GM23338 (cell line): ENCODE data around the gene DNAH6. TPM values are rescaled to one million over a fixed set of nuclear protein-coding genes. Genes with fewer than 3 reads are reported as not detected.

ENCODE experiments used
- ATAC-seq: fragments of 200-7000 bp; cut with Tn5 transposase; 3 replicates; pipeline ENCODE4 v1.9.1; 2020
- DNase-seq: peaks from one replicate; pipeline ENCODE4 v3.0.0-alpha.2; 2015; ENCODE audit warnings: low spot score
- H2AFZ ChIP-seq: fragments of 200-600 bp; sonication (generic); 2 replicates; pipeline ENCODE4 v1.8.0; 2016; ENCODE audit warnings: antibody characterized with exemption, mild to moderate bottlenecking, moderate library complexity
- H3F3A ChIP-seq: fragments of 200-600 bp; sonication (generic); replicated peaks from 2 replicates; pipeline ENCODE4 v1.8.0; 2017; ENCODE audit warnings: antibody characterized with exemption, mixed run types, low read depth
- H3K27ac ChIP-seq: fragments of 200-600 bp; sonication (generic); 2 replicates; pipeline ENCODE4 v1.6.1; 2016; ENCODE audit warnings: low read depth
- H3K27me3 ChIP-seq: fragments of 200-600 bp; sonication (generic); 2 replicates; pipeline ENCODE4 v1.8.0; 2016; ENCODE audit warnings: mild to moderate bottlenecking, mixed run types, moderate library complexity; ENCODE audit not compliant: insufficient read depth
- H3K36me3 ChIP-seq: fragments of 200-600 bp; sonication (generic); 2 replicates; pipeline ENCODE4 v1.8.0; 2016; ENCODE audit warnings: mild to moderate bottlenecking; ENCODE audit not compliant: insufficient read depth
- H3K4me1 ChIP-seq: fragments of 200-600 bp; sonication (generic); 2 replicates; pipeline ENCODE4 v1.8.0; 2016; ENCODE audit warnings: mild to moderate bottlenecking, moderate library complexity; ENCODE audit not compliant: insufficient read depth
- H3K4me2 ChIP-seq: fragments of 200-600 bp; sonication (generic); 2 replicates; pipeline ENCODE4 v1.7.1; 2017; ENCODE audit warnings: mixed run types
- H3K4me3 ChIP-seq: fragments of 200-600 bp; sonication (generic); 2 replicates; pipeline ENCODE4 v1.6.1; 2016; ENCODE audit warnings: mixed run types
- H3K79me2 ChIP-seq: fragments of 200-600 bp; sonication (generic); replicated peaks from 2 replicates; pipeline ENCODE4 v1.8.0; 2017; ENCODE audit warnings: mild to moderate bottlenecking; ENCODE audit not compliant: insufficient read depth
- H3K9me2 ChIP-seq: fragments of 200-600 bp; sonication (generic); 2 replicates; pipeline ENCODE4 v1.8.0; 2017; ENCODE audit not compliant: insufficient read depth
- H4K20me1 ChIP-seq: fragments of 200-600 bp; sonication (generic); replicated peaks from 2 replicates; pipeline ENCODE4 v1.8.0; 2017; ENCODE audit warnings: mild to moderate bottlenecking; ENCODE audit not compliant: insufficient read depth
- H3K27ac Mint-ChIP-seq: 2 replicates; pipeline ENCODE4 v1.8.0; 2020; ENCODE audit warnings: inconsistent platforms, mild to moderate bottlenecking, moderate library complexity, mixed read lengths
- H3K27me3 Mint-ChIP-seq: 3 replicates; pipeline ENCODE4 v1.8.0; 2022; ENCODE audit warnings: low read depth, mild to moderate bottlenecking, moderate library complexity, mixed read lengths, inconsistent platforms; ENCODE audit not compliant: insufficient read depth, poor library complexity
- H3K36me3 Mint-ChIP-seq: 3 replicates; pipeline ENCODE4 v1.8.0; 2021; ENCODE audit warnings: low read depth, mild to moderate bottlenecking, inconsistent platforms, moderate library complexity, mixed read lengths
- H3K4me1 Mint-ChIP-seq: 3 replicates; pipeline ENCODE4 v1.8.0; 2020; ENCODE audit warnings: mild to moderate bottlenecking, inconsistent platforms, mixed read lengths
- H3K4me3 Mint-ChIP-seq: 3 replicates; pipeline ENCODE4 v1.8.0; 2021; ENCODE audit warnings: moderate library complexity, mild to moderate bottlenecking, inconsistent platforms, mixed read lengths
- H3K9me3 Mint-ChIP-seq: 3 replicates; pipeline ENCODE4 v1.8.0; 2020; ENCODE audit warnings: moderate library complexity, mild to moderate bottlenecking, inconsistent platforms, mixed read lengths
- CREB1 ChIP-seq: fragments of 250-450 bp; sonication (Bioruptor Pico); IDR thresholded peaks from 2 replicates; pipeline ENCODE4 v1.5.0; 2020; ENCODE audit warnings: low read depth, mild to moderate bottlenecking, moderate library complexity
- CTCF ChIP-seq, 2 experiments: fragments of 200-600 bp in 1 of 2; sonication (generic) in 1 of 2; conservative IDR thresholded peaks; 2 replicates each; pipeline versions ENCODE4 v1.5.1 to v1.6.1; 2016 to 2017; ENCODE audit warnings: antibody characterized with exemption in 2 of 2, low read depth in 2 of 2, mild to moderate bottlenecking in 2 of 2, moderate library complexity in 1 of 2
- ETS1 ChIP-seq: IDR thresholded peaks from 2 replicates; pipeline ENCODE4 v1.6.1; 2016; ENCODE audit warnings: antibody characterized with exemption
- EZH2phosphoT487 ChIP-seq: fragments of 200-600 bp; sonication (generic); IDR thresholded peaks from one replicate; pipeline ENCODE4 v1.8.1; 2018; ENCODE audit warnings: antibody characterized with exemption; ENCODE audit not compliant: unreplicated experiment
- NANOG ChIP-seq: IDR thresholded peaks from 2 replicates; pipeline ENCODE4 v1.6.1; 2016; ENCODE audit warnings: antibody characterized with exemption, borderline replicate concordance
- POLR2AphosphoS5 ChIP-seq: IDR thresholded peaks from 2 replicates; pipeline ENCODE4 v1.6.1; 2016; ENCODE audit warnings: antibody characterized with exemption, low read depth
- REST ChIP-seq: IDR thresholded peaks from one replicate; pipeline ENCODE4 v1.6.1; 2018; ENCODE audit warnings: antibody characterized with exemption; ENCODE audit not compliant: unreplicated experiment
- STAT1 ChIP-seq: IDR thresholded peaks from one replicate; pipeline ENCODE4 v1.6.1; 2016; ENCODE audit warnings: antibody characterized with exemption; ENCODE audit not compliant: unreplicated experiment
- ZNF114 ChIP-seq: fragments of 250-450 bp; sonication (Bioruptor Pico); IDR thresholded peaks from 2 replicates; pipeline ENCODE4 v1.5.0; 2020; ENCODE audit warnings: mild to moderate bottlenecking, moderate library complexity
- ZNF331 ChIP-seq: fragments of 250-450 bp; sonication (Bioruptor Pico); IDR thresholded peaks from 2 replicates; pipeline ENCODE4 v1.5.0; 2020; ENCODE audit warnings: low read depth, mild to moderate bottlenecking, moderate library complexity
- polyA plus RNA-seq: library from polyadenylated mRNA; unstranded; fragments of >200 nt; fragmentation: Nextera tagmentation; extraction: Ambion mirVana; gene quantifications from 2 replicates; pipeline ENCODE4 v1.2.1, GENCODE V29; 2016
- total RNA-seq: library from RNA; depleted of rRNA; stranded (reverse); fragments of >200 nt; shearing (Covaris generic); gene quantifications from 2 replicates; pipeline ENCODE4 v1.2.3, GENCODE V29; 2014

The DNAH6 gene
- total and polyA plus RNA-seq, 2 experiments from 2014 or later = 0.27 to 0.31 TPM

- no peak for TF ChIP-seq ZNF114
- peak; percentile 71; the same call in 1 of the 2 replicates for TF ChIP-seq ETS1
- Histone ChIP-seq H3K4me2 (peak overlapping the region; percentile 46; the same call in 1 of the 2 replicates), H3K36me3 (no peaks in the 10 kb centered on the region), H3K4me3 (no peak overlapping the region), H2AFZ (no peak overlapping the region), H3K27ac (no peak overlapping the region), H3K9me2 (no peaks in the 10 kb centered on the region), H3F3A (no peaks in the 10 kb centered on the region), H3K27me3 (no peaks in the 10 kb centered on the region), H3K4me1 (peaks cover 14% of the 10 kb centered on the region; the same call in 1 of the 2 replicates), H3K79me2 (no peaks in the 10 kb centered on the region), H4K20me1 (no peaks in the 10 kb centered on the region)
- H3K4me3 Mint-ChIP-seq = no peak overlapping the region
- DNase-seq (peak; percentile 35), ATAC-seq (no peak)
- peaks cover 16% of the 10 kb centered on the region; the same call in 2 of the 3 replicates for H3K4me1 Mint-ChIP-seq
- H3K27ac Mint-ChIP-seq = no peak overlapping the region
- no peaks in the 10 kb centered on the region for H3K27me3 Mint-ChIP-seq
- no peaks in the 10 kb centered on the region for H3K36me3 Mint-ChIP-seq
- H3K9me3 Mint-ChIP-seq = no peaks in the 10 kb centered on the region
Measured at GRCh38 chr2:84757648-84758047, 241.3 kb downstream of the DNAH6 start.

DNA sequence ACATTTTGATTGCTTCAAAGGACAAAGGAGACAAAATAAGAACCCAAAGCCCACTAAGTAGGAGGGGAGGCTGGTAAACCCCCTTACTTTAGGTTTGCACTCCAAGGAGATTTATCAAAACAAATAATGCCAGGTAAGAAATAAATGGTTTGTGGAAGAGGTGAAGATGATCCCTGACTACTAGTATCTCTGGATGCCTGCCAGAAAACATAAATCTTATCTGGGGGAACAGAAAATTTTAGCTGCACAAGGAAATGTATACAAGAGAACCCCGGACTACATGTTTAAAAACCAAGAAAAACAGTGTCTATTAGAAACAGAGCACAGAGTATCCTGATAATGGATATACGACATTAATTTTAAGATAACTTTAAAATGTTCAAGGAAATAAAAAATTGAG lies 250.5 kb downstream of the DNAH6 start:
- Histone ChIP-seq H2AFZ (no peak overlapping the region), H3K4me2 (no peak overlapping the region), H3K27ac (no peak overlapping the region), H4K20me1 (no peaks in the 10 kb centered on the region), H3F3A (no peaks in the 10 kb centered on the region), H3K4me1 (no peaks in the 10 kb centered on the region), H3K9me2 (no peaks in the 10 kb centered on the region; the same call in none of the 2 replicates), H3K27me3 (no peaks in the 10 kb centered on the region), H3K4me3 (no peak overlapping the region), H3K36me3 (no peaks in the 10 kb centered on the region), H3K79me2 (no peaks in the 10 kb centered on the region)
- H3K27ac Mint-ChIP-seq = no peak overlapping the region
- DNase-seq (no peak), ATAC-seq (no peak)
- H3K9me3 Mint-ChIP-seq = peaks cover 12% of the 10 kb centered on the region; the same call in 2 of the 3 replicates
- H3K36me3 Mint-ChIP-seq = peaks cover 4% of the 10 kb centered on the region; the same call in 1 of the 3 replicates
- TF ChIP-seq STAT1 (no peak), REST (no peak), EZH2phosphoT487 (no peak), POLR2AphosphoS5 (no peak), CREB1 (no peak), ZNF331 (CRISPR knock-in tag) (no peak), NANOG (no peak), CTCF (conservative IDR thresholded peaks at IDR 0.05; ENCODE audit: low read depth in 2 of 2) (no peak)
- no peak overlapping the region for H3K4me3 Mint-ChIP-seq
- H3K4me1 Mint-ChIP-seq = no peaks in the 10 kb centered on the region
- peaks cover 2% of the 10 kb centered on the region for H3K27me3 Mint-ChIP-seq
